CD8-positive, alpha-beta memory T cell (primary cell): ENCODE data around the gene TMEM95. TPM values are rescaled to one million over a fixed set of nuclear protein-coding genes. Genes with fewer than 3 reads are reported as not detected.
A peak's percentile ranks its signal among the peaks of the same experiment; 100 is the strongest.

ENCODE experiments used
- CTCF ChIA-PET: fragments of 350-600 bp; sonication (Branson Sonifier 250); formaldehyde crosslinking; loops from one replicate; lab custom pipeline; 2021; ENCODE audit warnings: antibody characterized with exemption; lab: Charles Lee
- POLR2A ChIA-PET: fragments of 350-600 bp; sonication (Branson Sonifier 250); formaldehyde crosslinking; loops from one replicate; lab custom pipeline; 2021; ENCODE audit warnings: antibody characterized with exemption; lab: Charles Lee
- DNase-seq, 5 donors: peaks; one replicate each; pipeline versions ENCODE4 v3.0.0 to v3.0.0-alpha.2; 2020 to 2022; ENCODE audit warnings: mixed read lengths in 1 of 5
- H3K27ac ChIP-seq: one replicate; pipeline ENCODE4 v1.7.0; 2013; ENCODE audit warnings: low read depth, mild to moderate bottlenecking, low read length, moderate library complexity
- H3K27me3 ChIP-seq: 2 replicates; pipeline ENCODE4 v1.7.0; 2013; ENCODE audit warnings: low read length, mild to moderate bottlenecking; ENCODE audit not compliant: insufficient read depth, poor library complexity, severe bottlenecking
- H3K36me3 ChIP-seq: 2 replicates; pipeline ENCODE4 v1.7.0; 2013; ENCODE audit warnings: mild to moderate bottlenecking, low read length, moderate library complexity; ENCODE audit not compliant: insufficient read depth
- H3K4me1 ChIP-seq: 2 replicates; pipeline ENCODE4 v1.7.0; 2013; ENCODE audit warnings: mild to moderate bottlenecking, low read length, moderate library complexity; ENCODE audit not compliant: insufficient read depth
- H3K4me3 ChIP-seq: 2 replicates; pipeline ENCODE4 v1.7.0; 2013; ENCODE audit warnings: mild to moderate bottlenecking, low read length
- H3K9me3 ChIP-seq: 2 replicates; pipeline ENCODE4 v1.7.0; 2013; ENCODE audit warnings: mild to moderate bottlenecking, low read length
- H3K27ac Mint-ChIP-seq, 8 donors: one replicate each; pipeline ENCODE4 v1.8.0; 2020 to 2021; ENCODE audit warnings: mixed read lengths in 8 of 8, mild to moderate bottlenecking in 6 of 8, inconsistent platforms in 3 of 8, moderate library complexity in 3 of 8
- H3K27me3 Mint-ChIP-seq, 2 donors: one replicate each; pipeline ENCODE4 v1.8.0; 2020 to 2021; ENCODE audit warnings: mixed read lengths in 2 of 2, mild to moderate bottlenecking in 1 of 2, moderate library complexity in 1 of 2
- H3K36me3 Mint-ChIP-seq, 3 donors: one replicate each; pipeline ENCODE4 v1.8.0; 2020 to 2021; ENCODE audit warnings: mixed read lengths in 3 of 3, inconsistent platforms in 1 of 3, mild to moderate bottlenecking in 1 of 3
- H3K4me1 Mint-ChIP-seq, 3 donors: one replicate each; pipeline ENCODE4 v1.8.0; 2020 to 2021; ENCODE audit warnings: mixed read lengths in 3 of 3, inconsistent platforms in 1 of 3, mild to moderate bottlenecking in 1 of 3
- H3K4me3 Mint-ChIP-seq, 7 donors: one replicate each; pipeline ENCODE4 v1.8.0; 2020 to 2021; ENCODE audit warnings: mixed read lengths in 7 of 7, mild to moderate bottlenecking in 6 of 7, moderate library complexity in 4 of 7, inconsistent platforms in 2 of 7
- H3K9me3 Mint-ChIP-seq, 5 donors: one replicate each; pipeline ENCODE4 v1.8.0; 2020 to 2022; ENCODE audit warnings: mixed read lengths in 5 of 5, mild to moderate bottlenecking in 3 of 5, moderate library complexity in 2 of 5, inconsistent platforms in 1 of 5
- polyA plus RNA-seq: library from polyadenylated mRNA; unstranded; fragments of 300-500 nt; fragmentation: Illumina TruSeq; gene quantifications from one replicate; pipeline ENCODE4 v1.2.3, GENCODE V29; 2021
- total RNA-seq, 2 experiments: library from RNA; stranded (reverse); gene quantifications; one replicate each; pipeline ENCODE4 v1.2.3, GENCODE V29; 2021

Gene TMEM95
- total and polyA plus RNA-seq, 3 experiments from 2014 or later = not detected

- no peak overlapping the region for H3K4me3 ChIP-seq
- H3K4me1 Mint-ChIP-seq = peaks cover 23 to 48% (median 26%) of the 10 kb centered on the region in 3 donors
- peaks cover 0 to 70% (median 13%) of the 10 kb centered on the region in 3 donors for H3K36me3 Mint-ChIP-seq
- CTCF ChIA-PET = interaction anchor here (0.9 to 9.3 kb wide), 5 partner anchors 12 to 24 kb away, joined by 3 to 79 read pairs (median 4); partner anchors contain the start of genes ACAP1 and NEURL4
- peaks cover 22% of the 10 kb centered on the region for H3K4me1 ChIP-seq
- no peaks in the 10 kb centered on the region for H3K27me3 ChIP-seq
- peak overlapping the region in 6 of 8 donors; percentile 17 to 96 (median 84) for H3K27ac Mint-ChIP-seq
- H3K9me3 ChIP-seq = no peaks in the 10 kb centered on the region
- POLR2A ChIA-PET = interaction anchor here (0.7 kb wide), 1 partner anchor 11 kb away, joined by 3 read pairs; the partner anchor contains the start of gene ACAP1
- no peaks in the 10 kb centered on the region for H3K27me3 Mint-ChIP-seq
- H3K27ac ChIP-seq = no peak overlapping the region
- H3K4me3 Mint-ChIP-seq = no peak overlapping the region
- no peaks in the 10 kb centered on the region for H3K9me3 Mint-ChIP-seq
- DNase-seq = no peak
- peaks cover 51% of the 10 kb centered on the region for H3K36me3 ChIP-seq
Observed at GRCh38 chr17:7347630-7348477, 7.1 kb upstream of the TMEM95 start.

- H3K4me1 Mint-ChIP-seq = peaks cover 24 to 56% (median 29%) of the 10 kb centered on the region in 3 donors
Observed at GRCh38 chr17:7348478-7349242, 6.3 kb upstream of the TMEM95 start.

GRCh38 chr17:7351665-7352502 is 3.1 kb upstream of the TMEM95 start, which contains the start of gene KCTD11:
TSS of gene KCTD11 (plus strand) at chr17:7352162.
- peaks cover 0 to 33% (median 4%) of the 10 kb centered on the region in 3 donors for H3K36me3 Mint-ChIP-seq
- H3K36me3 ChIP-seq = peaks cover 14% of the 10 kb centered on the region
- peak within 1 kb of the TSS; percentile 52 for H3K4me3 ChIP-seq
- DNase-seq = peak; percentile 62 to 90 (median 80)
- peak within 1 kb of the TSS; percentile 83 to 93 (median 87) for H3K4me3 Mint-ChIP-seq
- ChIA-PET POLR2A (interaction anchor here (1.0 to 3.0 kb wide), 4 partner anchors 15 to 336 kb away, joined by 4 to 24 read pairs (median 13); partner anchors contain the start of genes ACAP1, NEURL4, TP53 and WRAP53), CTCF (interaction anchor here (0.5 to 9.3 kb wide), 14 partner anchors 9 to 306 kb away, joined by 3 to 79 read pairs (median 4); partner anchors contain the start of genes ACAP1 and NEURL4)
- peak within 1 kb of the TSS; percentile 90 to 98 (median 96) for H3K27ac Mint-ChIP-seq
- H3K4me1 ChIP-seq = peaks cover 30% of the 10 kb centered on the region
- H3K9me3 ChIP-seq = no peaks in the 10 kb centered on the region
- H3K27me3 Mint-ChIP-seq = no peaks in the 10 kb centered on the region
- H3K27me3 ChIP-seq = no peaks in the 10 kb centered on the region
- H3K27ac ChIP-seq = peak within 1 kb of the TSS; percentile 67
- H3K9me3 Mint-ChIP-seq = no peaks in the 10 kb centered on the region
- peaks cover 32 to 65% (median 34%) of the 10 kb centered on the region in 3 donors for H3K4me1 Mint-ChIP-seq

More at GRCh38 chr17:7348478-7349242, 6.3 kb upstream of the TMEM95 start:
- peak overlapping the region in 3 of 7 donors; percentile 20 to 93 (median 28) for H3K4me3 Mint-ChIP-seq
- H3K27ac Mint-ChIP-seq = peak overlapping the region; percentile 36 to 96 (median 81)
- no peak for DNase-seq
- ChIA-PET CTCF (interaction anchor here (0.9 to 9.3 kb wide), 8 partner anchors 12 to 235 kb away, joined by 3 to 79 read pairs (median 4); partner anchors contain the start of genes ACAP1, MPDU1 and NEURL4), POLR2A (interaction anchor here (0.7 kb wide), 1 partner anchor 12 kb away, joined by 3 read pairs; the partner anchor contains the start of gene ACAP1)
- peaks cover 23% of the 10 kb centered on the region for H3K4me1 ChIP-seq
- H3K27me3 ChIP-seq = no peaks in the 10 kb centered on the region
- peaks cover 45% of the 10 kb centered on the region for H3K36me3 ChIP-seq
- H3K4me3 ChIP-seq = no peak overlapping the region
- peaks cover 0 to 63% (median 11%) of the 10 kb centered on the region in 3 donors for H3K36me3 Mint-ChIP-seq
- H3K27me3 Mint-ChIP-seq = no peaks in the 10 kb centered on the region
- no peaks in the 10 kb centered on the region for H3K9me3 Mint-ChIP-seq
- no peak overlapping the region for H3K27ac ChIP-seq
- H3K9me3 ChIP-seq = no peaks in the 10 kb centered on the region

- POLR2A ChIA-PET = interaction anchor here (1.3 to 3.0 kb wide), 3 partner anchors 16 to 32 kb away, joined by 4 to 21 read pairs (median 4); partner anchors contain the start of genes ACAP1 and NEURL4
- H3K4me3 ChIP-seq = peak overlapping the region; percentile 52
- CTCF ChIA-PET = interaction anchor here (0.6 to 5.3 kb wide), 6 partner anchors 8 to 236 kb away, joined by 3 to 46 read pairs (median 3); partner anchors contain the start of genes ACAP1 and SENP3
- H3K27ac ChIP-seq = peak overlapping the region; percentile 64
- H3K4me3 Mint-ChIP-seq = peak overlapping the region; percentile 74 to 93 (median 87)
- H3K4me1 ChIP-seq = peaks cover 30% of the 10 kb centered on the region
- peaks cover 32 to 61% (median 34%) of the 10 kb centered on the region in 3 donors for H3K4me1 Mint-ChIP-seq
- H3K36me3 ChIP-seq = peaks cover 7% of the 10 kb centered on the region
- no peaks in the 10 kb centered on the region for H3K27me3 Mint-ChIP-seq
- H3K27me3 ChIP-seq = no peaks in the 10 kb centered on the region
- DNase-seq = peak in 1 of 5 donors; percentile 10
- no peaks in the 10 kb centered on the region for H3K9me3 ChIP-seq
- H3K36me3 Mint-ChIP-seq = peaks cover 0 to 27% (median under 1%) of the 10 kb centered on the region in 3 donors
- H3K27ac Mint-ChIP-seq = peak overlapping the region; percentile 90 to 98 (median 96)
- no peaks in the 10 kb centered on the region for H3K9me3 Mint-ChIP-seq
Observed at GRCh38 chr17:7352503-7352889, 2.5 kb upstream of the TMEM95 start.

GRCh38 chr17:7352910-7353635 is 1.9 kb upstream of the TMEM95 start:
- Mint-ChIP-seq H3K27ac (peak overlapping the region; percentile 90 to 98 (median 96)), H3K27me3 (no peaks in the 10 kb centered on the region), H3K4me3 (peak overlapping the region in 6 of 7 donors; percentile 83 to 93 (median 88)), H3K36me3 (peaks cover 0 to 22% (median 0%) of the 10 kb centered on the region in 3 donors), H3K9me3 (no peaks in the 10 kb centered on the region), H3K4me1 (peaks cover 32 to 61% (median 34%) of the 10 kb centered on the region in 3 donors)
- H3K27me3 ChIP-seq = no peaks in the 10 kb centered on the region
- POLR2A ChIA-PET = interaction anchor here (1.3 to 1.7 kb wide), 2 partner anchors 17 to 31 kb away, joined by 4 read pairs; partner anchors contain the start of gene ACAP1
- H3K4me1 ChIP-seq = peaks cover 30% of the 10 kb centered on the region
- peaks cover 2% of the 10 kb centered on the region for H3K36me3 ChIP-seq
- H3K9me3 ChIP-seq = no peaks in the 10 kb centered on the region
- no peak for DNase-seq
- H3K4me3 ChIP-seq = peak overlapping the region; percentile 52
- peak overlapping the region; percentile 64 for H3K27ac ChIP-seq
- CTCF ChIA-PET = interaction anchor here (0.6 to 5.5 kb wide), 9 partner anchors 8 to 236 kb away, joined by 3 to 78 read pairs (median 5); partner anchors contain the start of genes ACAP1, NEURL4, SENP3 and TMEM102

GRCh38 chr17:7354262-7354843 is 603 bp upstream of the TMEM95 start:
- peaks cover 30% of the 10 kb centered on the region for H3K4me1 ChIP-seq
- CTCF ChIA-PET = interaction anchor here (0.9 to 5.5 kb wide), 9 partner anchors 9 to 230 kb away, joined by 3 to 78 read pairs (median 14); partner anchors contain the start of genes ACAP1, MPDU1, NEURL4 and SENP3
- no peak for DNase-seq
- H3K4me3 ChIP-seq = no peak overlapping the region
- POLR2A ChIA-PET = interaction anchor here (1.7 to 2.3 kb wide), 2 partner anchors 30 to 207 kb away, joined by 4 to 8 read pairs; partner anchors contain the start of gene SENP3
- Mint-ChIP-seq H3K9me3 (no peaks in the 10 kb centered on the region), H3K27me3 (peaks cover 0 to 1% of the 10 kb centered on the region in 2 donors), H3K4me3 (peak overlapping the region in 2 of 7 donors; percentile 36 to 43), H3K27ac (peak overlapping the region in 7 of 8 donors; percentile 1 to 92 (median 70)), H3K36me3 (peaks cover 0 to 9% (median 0%) of the 10 kb centered on the region in 3 donors), H3K4me1 (peaks cover 29 to 52% (median 34%) of the 10 kb centered on the region in 3 donors)
- H3K9me3 ChIP-seq = no peaks in the 10 kb centered on the region
- no peaks in the 10 kb centered on the region for H3K27me3 ChIP-seq
- no peak overlapping the region for H3K27ac ChIP-seq
- no peaks in the 10 kb centered on the region for H3K36me3 ChIP-seq
